LNCaP clone FGC (cell line): ENCODE results near the gene VAV2.

Experiments
- DNase-seq: peaks from one replicate; pipeline ENCODE4 v3.0.0-alpha.2; 2011; ENCODE audit warnings: low read depth
- H3K4me3 ChIP-seq: 2 replicates; pipeline ENCODE4 v1.5.1; 2011; ENCODE audit warnings: mild to moderate bottlenecking, low read depth, low read length, control low read depth
- TF ChIP-seq, protein P1 (sequence below): IDR thresholded peaks from 2 replicates; pipeline ENCODE4 v1.5.1; 2012; ENCODE audit warnings: mild to moderate bottlenecking; ENCODE audit not compliant: control insufficient read depth, insufficient read depth; ENCODE audit errors: extremely low read depth

The VAV2 gene

DNA sequence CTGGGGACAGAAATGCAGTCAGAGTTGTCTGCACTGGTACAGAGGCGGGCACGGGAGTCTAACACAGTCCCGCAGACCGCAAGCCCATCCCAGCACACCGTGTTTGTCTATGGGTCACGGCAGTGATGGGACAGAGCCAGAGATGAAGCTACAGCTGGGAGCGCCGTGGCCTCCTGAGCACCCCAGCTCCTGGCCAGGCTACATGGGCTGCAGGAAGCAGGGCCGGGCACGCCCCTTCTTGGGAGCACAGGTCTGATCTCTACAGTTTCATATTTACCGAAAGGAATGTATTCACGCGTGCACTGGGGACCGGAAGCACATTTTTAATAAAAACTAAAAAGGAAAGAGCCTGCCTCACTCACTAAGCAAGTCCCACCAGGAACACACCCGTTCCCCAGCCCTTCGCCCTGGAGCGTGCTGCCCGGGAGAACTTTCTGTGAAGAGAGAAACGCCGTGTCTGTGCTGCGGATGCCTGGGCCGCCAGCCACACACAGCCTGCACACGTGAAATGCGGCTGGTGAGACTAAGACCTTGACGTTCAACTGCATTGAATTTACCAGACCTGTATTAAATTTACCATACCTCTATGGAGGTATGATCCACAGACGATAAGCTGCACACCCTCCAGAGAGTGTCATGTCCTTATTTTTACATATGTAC lies 81.1 kb downstream of the VAV2 start:
- H3K4me3 ChIP-seq = no peak overlapping the region
- no peak for DNase-seq
- TF ChIP-seq, protein P1, sequence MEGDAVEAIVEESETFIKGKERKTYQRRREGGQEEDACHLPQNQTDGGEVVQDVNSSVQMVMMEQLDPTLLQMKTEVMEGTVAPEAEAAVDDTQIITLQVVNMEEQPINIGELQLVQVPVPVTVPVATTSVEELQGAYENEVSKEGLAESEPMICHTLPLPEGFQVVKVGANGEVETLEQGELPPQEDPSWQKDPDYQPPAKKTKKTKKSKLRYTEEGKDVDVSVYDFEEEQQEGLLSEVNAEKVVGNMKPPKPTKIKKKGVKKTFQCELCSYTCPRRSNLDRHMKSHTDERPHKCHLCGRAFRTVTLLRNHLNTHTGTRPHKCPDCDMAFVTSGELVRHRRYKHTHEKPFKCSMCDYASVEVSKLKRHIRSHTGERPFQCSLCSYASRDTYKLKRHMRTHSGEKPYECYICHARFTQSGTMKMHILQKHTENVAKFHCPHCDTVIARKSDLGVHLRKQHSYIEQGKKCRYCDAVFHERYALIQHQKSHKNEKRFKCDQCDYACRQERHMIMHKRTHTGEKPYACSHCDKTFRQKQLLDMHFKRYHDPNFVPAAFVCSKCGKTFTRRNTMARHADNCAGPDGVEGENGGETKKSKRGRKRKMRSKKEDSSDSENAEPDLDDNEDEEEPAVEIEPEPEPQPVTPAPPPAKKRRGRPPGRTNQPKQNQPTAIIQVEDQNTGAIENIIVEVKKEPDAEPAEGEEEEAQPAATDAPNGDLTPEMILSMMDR = no peak

DNA sequence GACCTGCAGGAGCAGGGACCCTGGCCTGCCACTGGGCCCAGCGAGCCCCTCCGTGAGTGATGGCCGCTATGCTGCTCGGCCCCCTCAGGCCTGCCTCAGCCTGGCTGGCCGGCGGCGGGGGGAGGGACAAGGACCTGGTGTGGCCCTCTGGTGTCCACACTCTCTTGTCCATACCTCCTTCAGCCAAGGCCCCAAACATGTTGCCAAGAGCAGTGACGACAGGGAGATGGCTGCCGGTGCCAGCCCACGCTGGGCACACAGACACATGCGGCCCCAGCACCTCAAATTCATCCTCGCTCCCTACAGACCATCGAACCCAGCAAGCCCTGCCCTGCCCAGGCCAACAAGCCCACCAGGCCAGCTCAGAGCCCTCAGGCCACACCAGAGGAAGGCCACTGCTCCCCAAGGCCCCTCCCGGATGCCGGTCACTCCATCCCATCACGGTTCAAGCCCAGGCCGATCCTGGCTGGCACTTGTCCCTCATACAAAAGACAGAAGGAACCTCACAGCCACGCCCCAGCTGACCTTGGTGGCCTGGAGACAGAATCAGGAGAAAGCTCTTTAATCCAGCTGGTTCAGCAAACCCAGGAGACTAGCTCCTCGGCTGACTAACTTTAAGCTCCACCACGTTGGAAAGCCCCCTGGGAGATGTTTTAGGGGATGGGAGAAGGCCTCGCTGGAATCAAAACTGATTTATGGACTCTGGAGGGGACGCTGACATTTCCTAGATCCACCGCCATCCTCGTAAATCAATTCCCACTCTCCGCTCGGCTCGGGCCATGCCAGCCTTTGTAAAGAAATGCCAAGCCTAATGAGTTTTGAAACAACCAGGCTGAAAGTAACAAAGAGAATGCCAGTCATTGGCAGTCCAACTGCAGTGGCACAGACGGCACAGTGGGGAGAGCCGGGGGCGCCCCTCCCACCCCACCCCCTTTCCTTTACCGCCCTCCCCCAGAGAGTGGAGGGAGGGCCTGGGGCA lies 84.9 kb downstream of the VAV2 start:
- DNase-seq = no peak
- TF ChIP-seq, protein P1 = no peak
- no peak overlapping the region for H3K4me3 ChIP-seq

DNA sequence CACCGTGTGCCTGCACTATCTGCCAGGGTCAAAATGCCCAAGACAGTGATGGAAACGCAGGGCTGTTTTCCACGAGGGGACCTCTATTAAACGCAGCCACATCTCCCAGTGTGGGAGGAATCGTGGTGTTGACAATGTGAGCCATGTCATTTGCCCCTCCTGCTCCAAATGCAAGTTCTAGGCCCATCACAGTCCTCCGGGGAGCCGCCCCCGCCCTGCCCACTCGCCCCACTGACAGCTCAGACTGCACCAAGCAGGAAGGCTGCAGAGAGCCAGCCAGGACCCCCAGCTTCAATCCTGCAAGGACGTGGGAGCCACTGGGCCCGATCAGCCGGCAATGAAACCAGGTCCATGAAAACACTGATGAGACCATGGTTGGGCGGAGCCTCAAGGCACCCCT lies 85.9 kb downstream of the VAV2 start:
- TF ChIP-seq, protein P1 = no peak
- no peak overlapping the region for H3K4me3 ChIP-seq
- DNase-seq = no peak

DNA sequence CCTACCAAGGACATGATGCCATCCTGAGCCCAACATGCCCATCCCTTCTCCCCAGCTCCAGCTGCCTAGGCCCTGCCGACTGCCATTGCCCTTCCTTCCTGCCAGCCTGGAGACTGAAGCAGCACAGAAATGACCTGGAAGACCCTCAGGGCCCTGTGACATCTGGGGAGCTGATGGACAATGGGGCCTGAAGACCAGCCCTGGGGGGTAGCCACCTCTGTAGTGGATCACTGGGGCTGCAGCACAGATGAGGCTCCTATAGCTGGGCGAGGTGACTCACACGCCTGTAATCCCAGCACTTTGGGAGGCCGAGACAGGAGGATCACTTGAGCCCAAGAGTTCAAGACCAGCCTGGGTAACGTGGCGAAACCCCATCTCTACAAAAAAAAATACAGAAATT lies 86.6 kb downstream of the VAV2 start:
- TF ChIP-seq, protein P1 = no peak
- DNase-seq = no peak
- H3K4me3 ChIP-seq = no peak overlapping the region

DNA sequence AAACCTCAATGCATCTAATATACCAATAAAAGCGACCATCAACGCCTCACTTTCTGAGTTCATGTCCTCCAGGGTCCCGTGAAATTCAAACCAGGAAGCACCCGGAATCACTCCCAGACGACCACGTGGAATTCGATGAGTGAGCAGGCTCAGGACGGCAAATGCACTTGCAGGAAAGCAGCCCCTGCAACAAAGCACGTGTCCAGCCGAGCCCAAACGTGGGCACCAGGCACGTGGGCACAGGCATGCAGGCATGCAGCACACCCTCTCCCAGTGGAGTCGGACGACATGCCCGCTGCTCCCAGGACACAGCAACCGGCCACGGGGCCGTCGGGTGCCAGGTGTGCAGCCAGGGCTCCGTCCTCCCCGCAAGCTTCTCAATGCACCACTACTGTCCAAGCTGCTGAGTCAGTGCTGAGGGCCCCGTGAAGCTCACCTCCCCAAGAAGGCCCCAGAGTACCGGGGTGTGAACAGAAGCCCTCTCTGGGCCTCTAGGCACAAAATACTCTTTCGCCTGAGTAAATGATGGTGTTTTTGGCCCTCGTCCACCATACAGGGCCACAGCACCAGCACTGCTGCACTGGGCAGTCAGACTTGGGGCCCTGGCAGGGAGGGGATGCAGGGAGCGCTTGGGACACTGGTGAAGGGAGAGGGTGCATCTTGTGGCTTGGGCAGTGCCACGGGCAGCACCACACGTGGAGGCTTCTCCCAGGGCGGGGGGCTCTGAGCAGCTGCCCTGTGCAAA lies 87.6 kb downstream of the VAV2 start:
- DNase-seq = no peak
- H3K4me3 ChIP-seq = no peak overlapping the region
- TF ChIP-seq, protein P1 = no peak

DNA sequence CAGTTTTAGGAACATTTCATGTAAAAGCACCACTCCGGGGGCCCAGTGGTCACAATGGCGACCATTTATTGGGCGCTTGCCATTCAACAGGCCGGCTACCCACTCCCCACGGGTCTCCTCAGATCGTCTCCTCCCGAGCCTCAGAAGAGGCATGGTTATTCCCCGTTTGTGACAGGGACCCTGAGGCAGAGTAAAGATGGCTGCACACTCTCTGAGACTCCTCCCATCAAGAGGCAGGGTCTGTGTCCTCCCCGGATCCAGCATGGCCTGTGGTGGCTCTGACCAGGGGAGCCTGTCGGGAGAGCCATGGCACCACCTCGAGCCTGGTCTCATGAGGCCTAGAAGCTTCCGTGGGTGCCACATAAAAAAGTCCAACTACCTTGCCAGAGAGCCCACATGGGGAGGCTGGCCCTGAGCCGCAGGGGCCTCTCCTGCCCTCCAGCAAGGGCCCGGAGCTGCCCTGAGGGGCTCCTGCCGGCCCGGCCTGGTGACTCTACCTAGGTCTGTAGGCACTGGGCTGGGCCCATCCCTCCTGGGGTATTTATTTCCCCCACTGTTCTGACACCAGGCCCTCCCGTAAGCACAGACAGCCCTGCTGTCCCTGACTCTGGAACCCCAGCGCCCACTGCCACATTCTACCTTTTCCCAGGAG lies 90.8 kb downstream of the VAV2 start:
- no peak overlapping the region for H3K4me3 ChIP-seq
- TF ChIP-seq, protein P1 = no peak
- DNase-seq = no peak
